ENCODE data around the gene AGAP1. TPM values are rescaled to one million over a fixed set of nuclear protein-coding genes. Genes with fewer than 3 reads are reported as not detected.

AGAP1 gene
- total RNA-seq, 1 donor from 2014 or later, result 13.5 TPM

GRCh38 chr2:236179236-236180075, 685.6 kb downstream of the AGAP1 start:
- no peak for DNase-seq (ENCODE audit: low spot score)

GRCh38 chr2:236180076-236180816, 686.4 kb downstream of the AGAP1 start:
- peak; percentile 64 for DNase-seq (ENCODE audit: low spot score)

GRCh38 chr2:236180831-236181453, 687.1 kb downstream of the AGAP1 start:
- peak; percentile 57 for DNase-seq (ENCODE audit: low spot score)

Measured in umbilical cord (tissue), 2 donors.